ENCODE data around the gene SLC41A2. TPM values are rescaled to one million over a fixed set of nuclear protein-coding genes. Genes with fewer than 3 reads are reported as not detected.

Gene SLC41A2
- polyA plus RNA-seq, 2 of the 4 experiments (the other 2 are of a cell fraction) = 14.6 to 14.8 TPM

- Histone ChIP-seq H3K27ac (no peak overlapping the region), H3K4me3 (no peak overlapping the region), H3K9me3 (no peaks in the 10 kb centered on the region), H3K4me1 (no peaks in the 10 kb centered on the region), H3K4me2 (no peak overlapping the region)
- FAIRE-seq (no peak), ATAC-seq (no peak), DNase-seq (ENCODE audit: low read depth in 1 of 2, low spot score in 1 of 2) (no peak)
- ChIA-PET POLR2A (no interaction called here), CTCF (interaction anchor here (1.5 to 1.6 kb wide), 2 partner anchors 10 to 32 kb away, joined by 3 to 4 read pairs; no protein-coding TSS in a partner anchor)
- no peak for TF ChIP-seq JUN (IDR thresholded peaks at IDR 0.05)
- no peak for TF ChIP-seq BHLHE40 (IDR thresholded peaks at IDR 0.05; ENCODE audit: low read depth, low read length)
- TF ChIP-seq CHD4 (IDR thresholded peaks at IDR 0.05; ENCODE audit: borderline replicate concordance) = no peak
- TF ChIP-seq KDM5A (IDR thresholded peaks at IDR 0.05) = no peak
- no peak for TF ChIP-seq TFCP2L1 (CRISPR knock-in tag; IDR thresholded peaks at IDR 0.05)
- no peak for TF ChIP-seq ZFP36 (IDR thresholded peaks at IDR 0.05; ENCODE audit: borderline replicate concordance, partially characterized antibody)
- no peak for TF ChIP-seq EHF (CRISPR knock-in tag; IDR thresholded peaks at IDR 0.05)
- TF ChIP-seq CTCF (IDR thresholded peaks at IDR 0.05) = no peak
- TF ChIP-seq HES2 (IDR thresholded peaks at IDR 0.05) = no peak
- TF ChIP-seq SMC3 (IDR thresholded peaks at IDR 0.05) = no peak
- no peak for TF ChIP-seq JUNB (IDR thresholded peaks at IDR 0.05)
- TF ChIP-seq RCOR1 (IDR thresholded peaks at IDR 0.05; ENCODE audit: low read depth, low read length) = no peak
- no peak for TF ChIP-seq RARB (CRISPR knock-in tag; IDR thresholded peaks at IDR 0.05)
- no peak for TF ChIP-seq HDAC2 (IDR thresholded peaks at IDR 0.05)
- no peak for TF ChIP-seq ZSCAN20 (CRISPR knock-in tag; IDR thresholded peaks at IDR 0.05)
- TF ChIP-seq NFE2L2 (conservative IDR thresholded peaks at IDR 0.05; ENCODE audit: low read length) = no peak
Measured at GRCh38 chr12:105001476-105001875, 43.4 kb upstream of the SLC41A2 start.

- ATAC-seq (no peak), FAIRE-seq (no peak), DNase-seq (ENCODE audit: low read depth in 1 of 2, low spot score in 1 of 2) (no peak)
- Histone ChIP-seq H3K4me1 (no peaks in the 10 kb centered on the region), H3K27ac (no peak overlapping the region), H3K9me3 (no peaks in the 10 kb centered on the region), H3K4me2 (no peak overlapping the region), H3K4me3 (no peak overlapping the region)
- POLR2A ChIA-PET = no interaction called here
- 96% methylated on average over 7 of the region's 7 CpGs for WGBS (ENCODE audit: missing lambda C conversion rate)
- TF ChIP-seq SMC3 (IDR thresholded peaks at IDR 0.05) (no peak), ATOH8 (CRISPR knock-in tag; IDR thresholded peaks at IDR 0.05; ENCODE audit: low read depth) (no peak), CHD2 (IDR thresholded peaks at IDR 0.05; ENCODE audit: low read length, partially characterized antibody) (no peak), CBX8 (IDR thresholded peaks at IDR 0.05) (no peak)
- CTCF ChIA-PET = no interaction called here
Measured at GRCh38 chr12:104999347-104999685, 41.2 kb upstream of the SLC41A2 start.

GRCh38 chr12:104998423-104999346 is 40.6 kb upstream of the SLC41A2 start:
- FAIRE-seq = no peak
- TF ChIP-seq USF2 (IDR thresholded peaks at IDR 0.05) (no peak), PHF8 (IDR thresholded peaks at IDR 0.05; ENCODE audit: borderline replicate concordance, low read depth) (no peak), MAFK (IDR thresholded peaks at IDR 0.05; ENCODE audit: partially characterized antibody) (no peak), HDAC2 (IDR thresholded peaks at IDR 0.05) (no peak), BHLHE40 (IDR thresholded peaks at IDR 0.05; ENCODE audit: low read depth, low read length) (no peak), HES2 (IDR thresholded peaks at IDR 0.05) (no peak), MAZ (IDR thresholded peaks at IDR 0.05; ENCODE audit: borderline replicate concordance, low read depth, low read length) (no peak), RAD21 (conservative IDR thresholded peaks at IDR 0.05 in 1 of 2, IDR thresholded peaks at IDR 0.05 in 1 of 2) (no peak), JUN (IDR thresholded peaks at IDR 0.05) (no peak), ZSCAN20 (CRISPR knock-in tag; IDR thresholded peaks at IDR 0.05) (no peak), ESRRA (IDR thresholded peaks at IDR 0.05; ENCODE audit: borderline replicate concordance, low read length) (no peak), NR3C1 (IDR thresholded peaks at IDR 0.05) (no peak), ATOH8 (CRISPR knock-in tag; IDR thresholded peaks at IDR 0.05; ENCODE audit: low read depth) (no peak), HMGXB4 (CRISPR knock-in tag; IDR thresholded peaks at IDR 0.05; ENCODE audit: borderline replicate concordance) (no peak)

More at GRCh38 chr12:104998423-104999346, 40.6 kb upstream of the SLC41A2 start:
- no peaks in the 10 kb centered on the region for H3K9me3 ChIP-seq
- H3K4me1 ChIP-seq = no peaks in the 10 kb centered on the region
- ChIA-PET CTCF (no interaction called here), POLR2A (no interaction called here)
- no peak overlapping the region for H3K4me2 ChIP-seq
- no peak for DNase-seq (ENCODE audit: low read depth in 1 of 2, low spot score in 1 of 2)
- H3K4me3 ChIP-seq = no peak overlapping the region
- ATAC-seq = no peak
- WGBS (ENCODE audit: missing lambda C conversion rate) = 86% methylated on average over 15 of the region's 15 CpGs
- H3K27ac ChIP-seq = no peak overlapping the region
